UCSD-AML1 (cell line): ENCODE measurements around the gene C3orf52.

ENCODE experiments used
- DNase-seq: peaks from one replicate; lab custom pipeline; 2025; ENCODE audit not compliant: unreplicated experiment; lab: John Stamatoyannopoulos, UW

C3orf52 gene

GRCh38 chr3:112134335-112135124 is 48.3 kb downstream of the C3orf52 start:
- DNase-seq = no peak

- no peak for DNase-seq
Measured at GRCh38 chr3:112136046-112136445, 49.9 kb downstream of the C3orf52 start.

DNA sequence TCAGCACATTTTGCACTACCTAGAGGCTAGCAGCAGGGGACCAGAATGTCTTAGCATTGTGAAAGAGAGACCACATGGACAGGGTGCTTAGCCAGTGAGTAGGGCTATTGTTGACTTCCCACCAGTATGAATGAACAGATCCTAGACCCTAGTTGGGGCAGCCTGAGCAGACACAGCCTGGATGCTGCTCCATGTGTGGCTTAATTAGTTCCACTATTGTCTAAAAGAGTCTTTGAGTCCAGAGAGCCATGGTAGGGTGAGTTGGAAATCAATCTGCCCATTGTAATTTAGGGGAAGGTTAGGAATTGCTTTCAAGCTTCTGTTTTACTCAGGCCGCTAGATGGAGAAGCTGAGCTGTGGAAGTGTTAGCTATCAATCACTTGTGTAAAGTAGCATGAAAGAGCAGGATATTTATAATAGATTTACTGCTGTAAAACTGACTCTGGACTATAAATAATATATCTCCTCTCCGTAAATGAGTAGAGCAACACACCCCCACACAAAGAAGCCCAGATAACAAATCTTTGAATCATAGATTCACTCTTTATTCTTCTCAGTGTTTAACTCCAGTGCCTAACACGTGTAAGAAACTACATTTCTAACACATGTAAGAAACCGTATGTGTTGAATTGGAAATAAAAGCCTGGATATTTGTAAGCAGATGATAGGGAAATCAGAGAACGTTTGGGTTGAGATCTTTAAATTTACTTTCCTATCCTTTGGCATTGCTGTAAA is 50.9 kb downstream of the C3orf52 start:
- no peak for DNase-seq

DNA sequence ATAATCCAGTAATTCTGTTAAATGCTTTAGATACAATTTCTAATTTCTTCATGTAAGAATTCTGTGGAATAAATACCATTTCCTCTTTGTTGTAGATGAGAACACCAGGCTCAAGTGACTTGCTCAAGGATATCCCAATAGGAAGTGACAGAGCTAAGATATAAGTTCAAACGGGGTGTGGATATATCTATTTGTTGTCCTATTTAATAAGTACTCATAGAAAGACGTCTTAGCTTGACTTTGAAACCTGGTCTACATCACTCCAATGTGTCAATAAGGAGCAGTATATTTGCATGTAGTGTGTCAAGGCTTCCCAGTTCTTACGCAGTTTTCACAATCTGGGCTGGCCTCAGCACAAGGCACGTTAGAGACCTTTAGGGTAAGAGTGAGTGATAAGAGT is 51.6 kb downstream of the C3orf52 start:
- no peak for DNase-seq

DNA sequence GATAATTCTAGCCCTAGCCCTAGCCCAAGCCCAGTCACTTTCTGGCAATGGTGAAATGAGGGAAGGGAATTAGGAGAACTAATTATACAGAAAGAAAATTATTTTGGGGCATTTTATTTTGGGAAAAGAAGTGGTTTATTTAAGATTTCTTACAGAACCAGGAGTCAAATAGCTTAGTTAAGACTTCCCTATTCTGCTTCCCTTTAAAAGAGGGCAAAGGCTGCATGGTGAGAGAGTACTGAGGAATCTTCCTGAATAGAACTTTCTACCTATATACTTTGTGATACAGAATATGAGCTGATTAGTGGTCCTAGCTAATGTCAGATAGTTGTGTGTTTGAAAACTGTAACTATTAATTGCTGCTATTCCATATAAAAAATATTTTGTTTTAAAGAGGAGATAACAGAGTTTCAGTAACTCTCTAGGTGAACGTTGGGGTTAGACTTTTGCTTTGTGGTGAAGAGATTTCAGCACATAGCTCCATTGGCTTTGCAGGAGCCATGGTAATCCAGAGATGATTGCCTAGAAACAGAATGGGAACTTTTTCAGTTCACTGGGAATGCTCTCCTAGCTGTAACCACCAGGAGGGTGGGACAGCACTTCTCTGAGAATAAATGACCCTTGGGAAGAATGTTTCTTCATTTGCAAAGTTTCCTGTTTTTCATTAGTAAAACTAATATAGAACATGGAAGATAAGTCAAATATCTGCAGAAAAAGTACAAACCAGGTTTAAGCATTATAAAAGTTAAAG is 52.2 kb downstream of the C3orf52 start:
- no peak for DNase-seq

DNA sequence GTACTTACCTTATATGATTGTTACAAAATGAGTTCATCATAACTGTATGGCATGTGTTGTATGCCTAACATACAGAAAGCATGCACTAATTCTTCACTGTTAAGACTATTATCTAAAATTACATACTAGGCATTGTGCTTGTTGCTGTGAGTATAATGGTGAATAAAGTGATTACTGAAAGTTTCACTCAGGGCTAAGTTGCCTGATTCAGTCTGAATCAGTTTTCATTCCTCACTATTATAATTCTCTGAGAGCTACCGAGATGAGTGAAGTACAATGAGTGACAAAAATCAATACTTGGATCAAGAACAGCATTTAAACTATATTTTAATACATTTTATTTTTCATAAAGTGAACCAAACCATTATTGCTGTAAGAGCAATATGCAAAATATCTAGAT is 54.4 kb downstream of the C3orf52 start:
- DNase-seq = no peak

DNA sequence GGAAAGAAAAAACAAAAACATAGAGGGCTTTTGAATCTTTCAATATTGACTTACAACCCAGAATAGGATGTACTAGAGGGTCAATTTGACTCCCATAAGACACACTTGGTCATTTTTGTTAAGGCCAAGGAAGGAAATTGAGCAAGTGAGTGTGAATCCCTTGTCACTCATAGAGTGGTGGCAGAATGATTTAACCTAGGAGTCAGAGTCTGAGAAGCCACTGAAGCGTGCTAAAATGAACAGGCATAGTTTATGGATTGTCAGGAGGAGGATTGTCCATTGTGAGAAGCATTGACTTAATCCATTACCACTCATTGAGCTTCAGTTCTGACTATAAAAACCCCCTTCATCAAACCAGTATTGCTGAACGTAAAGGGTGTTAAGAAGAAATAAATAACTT is 55.1 kb downstream of the C3orf52 start:
- DNase-seq = no peak

DNA sequence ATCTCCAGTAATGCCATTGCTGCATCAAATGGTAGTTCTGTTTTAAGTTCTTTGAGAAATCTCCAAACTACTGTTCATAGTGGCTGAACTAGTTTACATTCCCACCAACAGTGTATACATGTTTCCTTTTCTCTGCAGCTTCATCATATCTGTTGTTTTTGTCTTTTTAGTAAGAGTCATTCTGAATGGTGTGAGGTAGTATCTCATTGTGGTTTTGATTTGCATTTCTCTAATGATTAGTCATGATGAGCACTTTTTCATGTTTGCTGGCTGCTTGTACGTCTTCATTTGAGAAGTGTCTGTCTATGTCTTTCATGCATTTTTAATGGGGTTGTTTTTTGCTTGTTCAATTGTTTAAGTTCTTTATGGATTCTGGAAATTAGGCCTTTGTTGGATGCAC is 57.1 kb downstream of the C3orf52 start:
- no peak for DNase-seq

GRCh38 chr3:112143689-112144088 is 57.5 kb downstream of the C3orf52 start:
- DNase-seq = no peak

DNA sequence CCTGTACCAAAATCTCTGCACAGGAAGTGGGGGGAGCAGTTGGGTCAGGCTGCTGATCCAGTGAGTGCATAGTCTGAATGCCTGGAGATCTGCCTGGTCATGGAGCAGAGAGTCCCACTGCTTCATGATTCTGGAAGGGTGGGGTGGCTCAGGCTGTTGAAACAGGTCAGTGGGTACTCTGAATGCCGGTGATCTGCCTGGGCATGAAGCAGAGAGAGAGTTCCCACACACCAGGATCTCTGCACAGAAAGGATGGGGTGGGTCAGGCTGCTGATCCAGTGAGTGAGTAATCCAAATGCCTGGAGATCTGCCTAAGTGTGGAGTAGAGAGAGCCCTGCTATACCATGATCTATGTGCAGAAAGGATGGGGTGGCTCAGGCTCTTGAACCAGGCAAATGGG is 62.9 kb downstream of the C3orf52 start:
- DNase-seq = no peak

DNA sequence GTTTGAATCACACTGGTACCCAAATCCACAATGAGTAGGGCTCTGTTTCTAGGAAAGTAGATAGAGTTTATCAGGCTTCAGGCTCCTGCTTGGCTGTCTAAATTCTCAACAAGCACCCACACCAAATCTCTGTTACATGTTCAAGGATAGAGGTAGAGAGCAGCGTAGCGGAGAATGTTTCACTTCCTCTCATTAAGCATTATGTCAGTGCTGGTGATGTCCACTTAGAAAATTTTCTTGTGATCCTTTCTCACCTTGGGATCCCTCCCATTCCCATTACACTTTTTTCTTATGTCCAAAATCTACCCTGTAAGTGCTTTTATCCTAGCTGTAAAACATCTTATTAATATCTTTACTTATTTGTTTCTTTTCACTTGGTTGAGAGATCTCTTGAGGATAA is 81.6 kb downstream of the C3orf52 start:
- no peak for DNase-seq
